ENCODE measurements around the gene TSBP1. TPM values are rescaled to one million over a fixed set of nuclear protein-coding genes. Genes with fewer than 3 reads are reported as not detected.

TSBP1 gene
- total RNA-seq, 1 donor from 2014 or later, result not detected

DNA sequence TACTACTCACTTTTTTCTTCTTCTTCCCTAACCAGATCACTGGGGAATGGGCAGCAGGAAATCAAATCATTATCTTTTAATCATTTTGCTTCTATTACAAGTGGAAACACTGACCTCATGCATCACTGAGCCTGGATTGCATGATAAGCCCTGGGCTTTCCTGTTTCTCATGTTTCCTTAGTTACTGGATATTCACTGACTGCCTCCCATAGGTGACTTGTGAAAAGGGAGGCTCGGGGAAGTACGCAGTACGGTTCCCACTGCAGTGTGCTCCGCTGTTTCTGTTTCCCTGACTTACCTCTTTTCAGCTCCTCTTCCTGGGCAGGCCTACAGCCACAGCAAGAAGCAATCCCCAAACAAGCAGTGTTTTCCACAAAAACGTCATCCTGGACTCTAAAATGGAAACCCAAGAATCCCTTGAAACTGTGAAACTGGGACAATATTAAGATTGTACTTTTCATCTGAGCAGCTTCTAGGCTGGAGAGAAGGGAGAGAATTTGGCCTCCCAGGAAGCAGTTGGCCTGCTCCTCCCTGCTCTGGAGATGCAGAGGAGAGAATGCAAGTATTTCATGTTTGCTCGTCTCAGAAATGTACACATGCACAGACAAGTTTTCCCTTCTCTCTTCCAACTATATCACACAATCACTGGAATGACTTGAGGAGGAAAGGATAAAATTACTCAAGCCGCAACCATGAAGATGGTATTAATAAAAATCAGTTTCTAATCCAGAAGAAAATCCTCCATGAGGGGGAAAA lies 22.1 kb upstream of the TSBP1 start:
- DNase-seq (ENCODE audit: low read depth), result peak; percentile 58
- H3K4me3 ChIP-seq (ENCODE audit: low read depth, low read length), result no peak overlapping the region
- TF ChIP-seq, protein P1, sequence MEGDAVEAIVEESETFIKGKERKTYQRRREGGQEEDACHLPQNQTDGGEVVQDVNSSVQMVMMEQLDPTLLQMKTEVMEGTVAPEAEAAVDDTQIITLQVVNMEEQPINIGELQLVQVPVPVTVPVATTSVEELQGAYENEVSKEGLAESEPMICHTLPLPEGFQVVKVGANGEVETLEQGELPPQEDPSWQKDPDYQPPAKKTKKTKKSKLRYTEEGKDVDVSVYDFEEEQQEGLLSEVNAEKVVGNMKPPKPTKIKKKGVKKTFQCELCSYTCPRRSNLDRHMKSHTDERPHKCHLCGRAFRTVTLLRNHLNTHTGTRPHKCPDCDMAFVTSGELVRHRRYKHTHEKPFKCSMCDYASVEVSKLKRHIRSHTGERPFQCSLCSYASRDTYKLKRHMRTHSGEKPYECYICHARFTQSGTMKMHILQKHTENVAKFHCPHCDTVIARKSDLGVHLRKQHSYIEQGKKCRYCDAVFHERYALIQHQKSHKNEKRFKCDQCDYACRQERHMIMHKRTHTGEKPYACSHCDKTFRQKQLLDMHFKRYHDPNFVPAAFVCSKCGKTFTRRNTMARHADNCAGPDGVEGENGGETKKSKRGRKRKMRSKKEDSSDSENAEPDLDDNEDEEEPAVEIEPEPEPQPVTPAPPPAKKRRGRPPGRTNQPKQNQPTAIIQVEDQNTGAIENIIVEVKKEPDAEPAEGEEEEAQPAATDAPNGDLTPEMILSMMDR (conservative IDR thresholded peaks at IDR 0.05; ENCODE audit: low read depth, low read length), result peak; percentile 23

DNA sequence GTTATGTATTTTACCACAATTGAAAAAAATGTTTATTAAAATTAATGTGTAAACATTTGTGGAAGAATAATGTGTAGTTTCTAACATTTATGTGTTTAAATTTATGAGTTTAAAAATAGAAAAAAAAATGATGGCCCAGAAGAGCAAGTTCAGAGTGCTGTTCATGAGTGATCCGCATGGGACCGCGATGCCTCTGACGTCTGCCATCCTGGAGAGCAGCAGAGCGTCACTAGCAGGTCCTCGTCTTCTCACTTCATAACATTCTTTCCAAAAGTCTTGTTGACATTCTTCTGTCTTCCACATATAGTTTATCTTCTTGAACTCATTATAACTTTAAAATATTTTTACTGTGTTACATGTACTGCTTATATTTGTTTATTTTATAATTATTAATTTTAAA lies 19.8 kb upstream of the TSBP1 start:
- H3K4me3 ChIP-seq (ENCODE audit: low read depth, low read length), result no peak overlapping the region
- DNase-seq (ENCODE audit: low read depth), result no peak
- TF ChIP-seq, protein P1 (conservative IDR thresholded peaks at IDR 0.05; ENCODE audit: low read depth, low read length), result no peak

DNA sequence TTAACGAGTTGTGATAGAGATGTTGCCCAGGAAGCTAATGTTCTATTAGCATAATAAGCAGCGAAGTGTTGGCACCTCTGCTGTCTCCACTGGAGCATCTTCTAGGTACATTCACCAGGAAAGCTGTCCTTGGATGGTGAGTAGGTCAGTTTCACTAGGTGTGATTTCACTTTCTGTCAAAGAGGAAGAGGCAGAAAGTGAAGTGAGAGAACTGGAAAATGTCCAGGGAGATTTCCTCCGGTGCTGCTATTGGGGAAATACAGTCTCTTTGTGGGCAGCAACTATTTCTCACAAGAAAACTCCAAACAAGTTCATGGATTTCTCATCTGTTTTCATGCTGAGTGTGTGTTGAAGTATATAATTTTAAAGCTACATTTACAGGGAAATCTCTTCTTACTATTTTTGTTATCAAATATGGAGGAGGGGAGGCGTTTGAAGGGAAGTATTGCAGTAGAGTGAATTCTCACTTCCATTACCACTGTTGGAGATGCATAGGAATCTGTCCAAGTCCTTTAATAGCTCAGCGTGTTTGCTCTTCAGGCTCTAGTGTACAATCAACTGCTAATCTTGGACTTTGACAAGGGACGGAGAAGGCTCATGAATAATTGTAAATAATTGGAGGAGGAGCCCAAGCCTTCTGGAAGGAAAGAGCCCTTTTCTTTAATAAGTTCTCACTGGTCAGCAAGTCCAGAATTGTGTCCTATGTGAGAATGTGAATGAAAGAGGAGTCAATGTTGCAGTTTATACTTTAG lies 16.1 kb upstream of the TSBP1 start:
- DNase-seq (ENCODE audit: low read depth), result no peak
- TF ChIP-seq, protein P1 (conservative IDR thresholded peaks at IDR 0.05; ENCODE audit: low read depth, low read length), result no peak
- H3K4me3 ChIP-seq (ENCODE audit: low read depth, low read length), result no peak overlapping the region

DNA sequence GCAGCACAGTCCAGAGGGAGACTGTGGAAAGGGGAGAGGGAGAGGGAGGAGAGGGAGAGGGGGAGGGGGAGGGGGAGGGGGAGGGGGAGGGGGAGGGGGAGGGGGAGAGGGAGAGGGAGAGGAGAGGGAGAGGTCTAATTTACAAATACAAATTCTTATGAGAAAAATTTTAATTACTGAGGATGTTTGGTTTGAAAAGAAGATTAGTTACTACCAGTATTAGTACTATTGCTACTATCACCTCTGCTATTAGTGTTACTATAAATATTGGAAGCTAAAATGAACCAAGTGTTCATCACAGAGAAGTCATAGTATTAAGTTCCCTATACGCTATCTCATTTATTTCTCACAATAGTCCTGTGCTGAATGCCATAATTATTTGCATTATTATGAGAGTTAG lies 14.3 kb upstream of the TSBP1 start:
- TF ChIP-seq, protein P1 (conservative IDR thresholded peaks at IDR 0.05; ENCODE audit: low read depth, low read length), result no peak
- no peak for DNase-seq (ENCODE audit: low read depth)
- no peak overlapping the region for H3K4me3 ChIP-seq (ENCODE audit: low read depth, low read length)

DNA sequence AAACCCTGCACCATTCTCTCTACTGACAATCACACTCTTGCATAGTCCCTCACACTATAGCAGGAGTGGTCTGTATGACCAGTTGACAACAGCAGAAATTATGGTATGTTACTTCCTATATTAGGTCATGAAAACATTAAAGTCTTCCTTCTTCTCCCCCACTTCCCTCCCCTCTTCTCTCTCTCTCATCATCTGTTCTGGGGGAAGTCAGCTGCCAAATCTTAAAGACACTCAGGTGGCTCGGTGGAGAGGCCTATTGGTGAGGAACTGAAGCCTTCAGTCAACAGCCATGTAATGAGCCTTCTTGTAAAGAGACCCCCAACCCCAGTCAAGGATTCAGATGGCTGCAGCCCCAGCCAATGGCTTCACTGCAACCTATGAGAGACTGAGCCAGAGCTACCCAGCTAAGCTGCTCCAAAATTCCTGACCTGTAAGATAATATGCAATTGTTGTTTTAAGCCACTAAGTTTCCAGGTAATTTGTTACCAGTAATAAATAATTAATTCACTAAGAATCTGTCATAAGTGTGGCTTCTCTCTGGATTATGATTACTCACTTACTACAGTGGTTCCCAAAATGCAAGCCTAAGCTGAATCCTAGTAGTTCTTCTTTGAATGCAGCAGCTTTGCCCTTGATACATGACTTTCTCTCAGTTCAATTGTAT lies 11.2 kb upstream of the TSBP1 start:
- no peak for DNase-seq (ENCODE audit: low read depth)
- TF ChIP-seq, protein P1 (conservative IDR thresholded peaks at IDR 0.05; ENCODE audit: low read depth, low read length), result no peak

DNA sequence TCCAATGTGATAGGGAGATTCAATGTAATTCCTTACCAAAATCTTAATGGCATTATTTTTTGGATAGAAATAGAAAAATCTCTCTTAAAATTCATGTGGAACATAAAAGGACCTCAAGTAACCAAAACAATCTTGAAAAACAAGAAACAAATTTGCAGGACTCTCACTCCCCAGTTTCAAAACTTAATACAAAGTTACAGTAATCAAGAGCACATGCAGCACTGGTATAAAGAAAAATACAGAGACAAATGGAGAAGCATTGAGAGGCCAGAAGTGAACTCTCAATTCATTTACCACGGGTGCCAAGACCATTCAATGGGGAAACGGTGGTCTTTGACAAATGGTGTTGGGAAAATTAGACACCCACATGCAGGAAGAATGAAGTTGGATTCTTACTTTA lies 7.8 kb upstream of the TSBP1 start:
- no peak for DNase-seq (ENCODE audit: low read depth)
- H3K4me3 ChIP-seq (ENCODE audit: low read depth, low read length), result no peak overlapping the region
- TF ChIP-seq, protein P1 (conservative IDR thresholded peaks at IDR 0.05; ENCODE audit: low read depth, low read length), result no peak

More for the DNA sequence above, 11.2 kb upstream of the TSBP1 start:
- H3K4me3 ChIP-seq (ENCODE audit: low read depth, low read length), result no peak overlapping the region
